MCF 10A (cell line): ENCODE measurements around the gene TRIM39. TPM values are rescaled to one million over a fixed set of nuclear protein-coding genes. Genes with fewer than 3 reads are reported as not detected.

Experiments
- BruUV-seq: library from RNA; stranded (reverse); fragments of 400-500 nt; replicated peaks from 2 replicates; lab custom pipeline; 2021; lab: Mats Ljungman, UMichigan
- CTCF ChIA-PET: fragments of 300-600 bp; sonication (Branson Sonifier 250); formaldehyde crosslinking; extraction: SDS; loops from one replicate; lab custom pipeline; 2021; ENCODE audit warnings: antibody characterized with exemption, inconsistent platforms; lab: Yijun Ruan, JAX
- POLR2A ChIA-PET: fragments of 300-600, 350-650 bp; sonication (Branson Sonifier 250); formaldehyde crosslinking; extraction: SDS; loops from one replicate; lab custom pipeline; 2020; ENCODE audit warnings: antibody characterized with exemption, inconsistent platforms; lab: Yijun Ruan, JAX
- DNase-seq: peaks from one replicate; pipeline ENCODE4 v3.0.0-alpha.2; 2018; ENCODE audit not compliant: unreplicated experiment
- H3K27ac Mint-ChIP-seq: one replicate; pipeline ENCODE4 v1.8.0; 2022; ENCODE audit warnings: mild to moderate bottlenecking, low read depth, mixed read lengths; ENCODE audit not compliant: unreplicated experiment
- H3K27me3 Mint-ChIP-seq: one replicate; pipeline ENCODE4 v1.8.0; 2022; ENCODE audit warnings: mixed read lengths; ENCODE audit not compliant: insufficient read depth, unreplicated experiment
- H3K36me3 Mint-ChIP-seq: one replicate; pipeline ENCODE4 v1.8.0; 2022; ENCODE audit warnings: mild to moderate bottlenecking, moderate library complexity, mixed read lengths; ENCODE audit not compliant: insufficient read depth, unreplicated experiment
- H3K4me1 Mint-ChIP-seq: one replicate; pipeline ENCODE4 v1.8.0; 2022; ENCODE audit warnings: mixed read lengths; ENCODE audit not compliant: insufficient read depth, unreplicated experiment
- H3K4me3 Mint-ChIP-seq: one replicate; pipeline ENCODE4 v1.8.0; 2022; ENCODE audit warnings: mild to moderate bottlenecking, moderate library complexity, mixed read lengths; ENCODE audit not compliant: unreplicated experiment
- H3K9me3 Mint-ChIP-seq: one replicate; pipeline ENCODE4 v1.8.0; 2022; ENCODE audit warnings: mixed read lengths; ENCODE audit not compliant: unreplicated experiment
- CTCF ChIP-seq: fragments of 200-600 bp; IDR thresholded peaks from one replicate; pipeline ENCODE4 v1.8.0; 2022; ENCODE audit warnings: antibody characterized with exemption, mild to moderate bottlenecking; ENCODE audit not compliant: unreplicated experiment
- intact Hi-C: fragments of 100-400 bp; cut with micrococcal nuclease; formaldehyde crosslinking; loops from 2 replicates; pipeline ENCODE4 v1.14.1; 2022
- total RNA-seq: library from RNA; stranded (reverse); gene quantifications from 2 replicates; pipeline ENCODE4 v1.2.3, GENCODE V29; 2022

Gene TRIM39
- total RNA-seq, 1 experiment from 2014 or later = 18.6 TPM

- H3K4me1 Mint-ChIP-seq = peaks cover 50% of the 10 kb centered on the region
- DNase-seq = peak; percentile 64
- no peak overlapping the region for H3K27ac Mint-ChIP-seq
- H3K9me3 Mint-ChIP-seq = no peaks in the 10 kb centered on the region
- no peak for TF ChIP-seq CTCF
- peak overlapping the region; percentile 26 for H3K4me3 Mint-ChIP-seq
- POLR2A ChIA-PET = interaction anchor here (1.3 kb wide), 1 partner anchor 92 kb away, joined by 3 read pairs; no protein-coding TSS in a partner anchor
- intact Hi-C loops = no loop called here
- BruUV-seq = no TSS peak
- CTCF ChIA-PET = interaction anchor here (0.6 to 1.1 kb wide), 2 partner anchors 11 to 104 kb away, joined by 3 to 4 read pairs; no protein-coding TSS in a partner anchor
- H3K27me3 Mint-ChIP-seq = no peaks in the 10 kb centered on the region
- H3K36me3 Mint-ChIP-seq = peaks cover 26% of the 10 kb centered on the region
Measured at GRCh38 chr6:30322527-30323501, 3.9 kb upstream of the TRIM39 start.

- H3K4me1 Mint-ChIP-seq = peaks cover 49% of the 10 kb centered on the region
- no peak overlapping the region for H3K4me3 Mint-ChIP-seq
- H3K27me3 Mint-ChIP-seq = no peaks in the 10 kb centered on the region
- TF ChIP-seq CTCF = no peak
- no peaks in the 10 kb centered on the region for H3K9me3 Mint-ChIP-seq
- ChIA-PET POLR2A (interaction anchor here (1.0 to 4.3 kb wide), 4 partner anchors 93 to 222 kb away, joined by 3 to 59 read pairs (median 3); partner anchors contain the start of gene TRIM26), CTCF (interaction anchor here (0.6 kb wide), 2 partner anchors 18 to 451 kb away, joined by 3 read pairs; no protein-coding TSS in a partner anchor)
- H3K27ac Mint-ChIP-seq = no peak overlapping the region
- peak; percentile 20 for DNase-seq
- H3K36me3 Mint-ChIP-seq = peaks cover 26% of the 10 kb centered on the region
- intact Hi-C loops = no loop called here
- BruUV-seq = no TSS peak
Measured at GRCh38 chr6:30323806-30324205, 2.9 kb upstream of the TRIM39 start.

DNA sequence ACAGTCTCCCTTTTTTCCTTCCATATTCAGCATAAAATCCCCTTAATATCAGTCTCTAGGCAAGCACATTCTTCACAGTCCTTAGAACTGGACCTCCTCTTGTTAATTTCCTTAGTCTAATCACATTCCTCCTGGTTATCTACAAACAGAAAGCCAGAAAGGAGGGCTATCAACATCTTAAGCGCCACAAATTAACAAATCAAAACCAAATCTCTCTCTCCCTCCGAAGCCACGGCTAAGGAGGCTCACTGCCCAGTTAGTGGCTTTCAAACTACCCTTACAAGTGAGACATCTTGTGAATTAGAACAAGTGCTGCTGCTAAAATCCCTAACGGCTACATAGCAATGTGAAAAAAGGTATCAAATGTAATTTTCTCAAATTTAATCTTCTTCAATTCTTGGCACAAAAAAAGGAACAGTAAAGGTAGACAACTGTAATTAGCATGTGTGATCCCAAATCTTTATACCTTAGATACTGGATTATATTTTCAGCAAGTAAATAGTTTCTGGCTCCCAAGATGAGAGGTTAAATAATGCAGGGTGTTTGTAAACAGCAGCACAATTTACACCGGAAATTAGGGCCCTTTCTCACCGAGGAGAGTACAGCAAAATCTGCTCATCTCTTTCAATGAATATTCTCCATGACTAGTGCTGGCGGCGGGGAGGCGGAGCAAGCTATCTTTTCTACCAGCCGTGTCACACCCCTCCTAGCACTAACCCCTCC is 1.4 kb upstream of the TRIM39 start:
- TF ChIP-seq CTCF = no peak
- Mint-ChIP-seq H3K9me3 (no peaks in the 10 kb centered on the region), H3K27me3 (no peaks in the 10 kb centered on the region), H3K36me3 (peaks cover 27% of the 10 kb centered on the region), H3K4me1 (peaks cover 41% of the 10 kb centered on the region), H3K4me3 (peak overlapping the region; percentile 90), H3K27ac (peak overlapping the region; percentile 98)
- intact Hi-C loops = no loop called here
- ChIA-PET POLR2A (interaction anchor here (0.6 to 4.3 kb wide), 17 partner anchors 8 to 801 kb away, joined by 3 to 59 read pairs (median 6); partner anchors contain the start of genes PPP1R11 and TRIM26), CTCF (interaction anchor here (0.5 to 1.5 kb wide), 5 partner anchors 8 to 111 kb away, joined by 3 to 5 read pairs (median 3); no protein-coding TSS in a partner anchor)
- TSS peak; percentile 51 for BruUV-seq
- DNase-seq = peak; percentile 66
